ENCODE data around the gene NTPCR. TPM values are rescaled to one million over a fixed set of nuclear protein-coding genes. Genes with fewer than 3 reads are reported as not detected.

NTPCR gene
- total RNA-seq, 6 experiments from 2014 or later, result 15.9 to 28.2 (median 19.7) TPM

DNA sequence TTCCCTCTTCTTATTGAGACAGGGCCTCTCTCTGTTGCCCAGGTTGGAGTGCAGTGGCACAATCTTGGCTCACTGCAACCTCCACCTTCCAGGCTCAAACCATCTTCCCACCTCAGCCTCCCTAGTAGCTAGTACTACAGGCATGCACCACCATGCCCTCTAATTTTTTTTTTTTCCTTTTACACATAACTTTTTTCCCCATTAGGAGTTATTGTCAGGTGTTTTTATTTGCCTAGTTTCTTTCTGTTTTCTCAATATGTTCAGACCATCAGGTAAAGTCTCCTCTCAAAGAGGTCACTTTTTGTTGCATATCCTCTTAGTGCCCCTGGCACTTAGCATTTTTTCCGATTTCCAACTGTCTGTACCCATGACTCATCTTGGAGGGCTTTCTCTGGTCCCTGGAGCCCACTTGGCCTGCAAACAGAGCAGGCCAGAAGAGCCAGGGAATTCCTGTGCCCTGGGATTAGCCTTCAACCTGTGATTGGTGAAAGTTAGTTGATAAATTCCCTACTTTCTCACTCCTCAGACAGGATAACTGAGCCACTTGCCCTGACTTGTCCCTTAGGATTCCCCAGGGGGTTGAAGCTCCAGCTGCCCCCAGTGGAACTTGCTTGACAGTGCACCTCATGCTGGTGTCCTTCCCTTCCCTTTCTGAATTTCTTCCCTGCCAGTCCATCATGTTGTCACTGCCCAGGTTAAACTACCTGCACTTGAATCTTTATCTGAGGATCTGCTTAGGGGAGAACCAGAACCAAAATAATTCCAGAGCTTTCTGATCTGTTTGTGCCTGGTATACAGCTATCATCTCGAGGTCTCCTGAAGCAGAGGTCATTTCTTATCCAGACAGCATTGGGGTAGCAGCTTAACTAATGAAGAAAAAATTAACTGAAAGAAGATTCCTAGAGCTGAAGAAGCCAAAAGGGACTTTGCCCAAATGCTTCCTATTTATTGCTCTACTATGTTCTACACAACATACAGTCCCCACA is 2.4 kb downstream of the NTPCR start:
- peaks cover 0 to 10% (median 0%) of the 10 kb centered on the region in 4 donors for H3K36me3 ChIP-seq
- peaks cover 0 to 4% (median 2%) of the 10 kb centered on the region in 4 donors for H3K4me1 ChIP-seq
- intact Hi-C loops (cut with DNase I), result no loop called here
- H3K4me3 ChIP-seq, result no peak overlapping the region
- no peaks in the 10 kb centered on the region for H3K9me3 ChIP-seq
- TF ChIP-seq, protein P1, sequence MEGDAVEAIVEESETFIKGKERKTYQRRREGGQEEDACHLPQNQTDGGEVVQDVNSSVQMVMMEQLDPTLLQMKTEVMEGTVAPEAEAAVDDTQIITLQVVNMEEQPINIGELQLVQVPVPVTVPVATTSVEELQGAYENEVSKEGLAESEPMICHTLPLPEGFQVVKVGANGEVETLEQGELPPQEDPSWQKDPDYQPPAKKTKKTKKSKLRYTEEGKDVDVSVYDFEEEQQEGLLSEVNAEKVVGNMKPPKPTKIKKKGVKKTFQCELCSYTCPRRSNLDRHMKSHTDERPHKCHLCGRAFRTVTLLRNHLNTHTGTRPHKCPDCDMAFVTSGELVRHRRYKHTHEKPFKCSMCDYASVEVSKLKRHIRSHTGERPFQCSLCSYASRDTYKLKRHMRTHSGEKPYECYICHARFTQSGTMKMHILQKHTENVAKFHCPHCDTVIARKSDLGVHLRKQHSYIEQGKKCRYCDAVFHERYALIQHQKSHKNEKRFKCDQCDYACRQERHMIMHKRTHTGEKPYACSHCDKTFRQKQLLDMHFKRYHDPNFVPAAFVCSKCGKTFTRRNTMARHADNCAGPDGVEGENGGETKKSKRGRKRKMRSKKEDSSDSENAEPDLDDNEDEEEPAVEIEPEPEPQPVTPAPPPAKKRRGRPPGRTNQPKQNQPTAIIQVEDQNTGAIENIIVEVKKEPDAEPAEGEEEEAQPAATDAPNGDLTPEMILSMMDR (IDR thresholded peaks at IDR 0.05), result peak; percentile 54 to 66 (median 60)
- no peak for TF ChIP-seq POLR2A (IDR thresholded peaks at IDR 0.05)
- 88% methylated on average over 2 of the region's 2 CpGs for WGBS (ENCODE audit: insufficient coverage, low coverage, low lambda C conversion rate, missing lambda C conversion rate)
- ATAC-seq (peak; percentile 62 to 76 (median 67)), DNase-seq (peak in 1 of 3 donors; percentile 51)
- H3K27ac ChIP-seq, result no peak overlapping the region
- H3K27me3 ChIP-seq, result no peaks in the 10 kb centered on the region

DNA sequence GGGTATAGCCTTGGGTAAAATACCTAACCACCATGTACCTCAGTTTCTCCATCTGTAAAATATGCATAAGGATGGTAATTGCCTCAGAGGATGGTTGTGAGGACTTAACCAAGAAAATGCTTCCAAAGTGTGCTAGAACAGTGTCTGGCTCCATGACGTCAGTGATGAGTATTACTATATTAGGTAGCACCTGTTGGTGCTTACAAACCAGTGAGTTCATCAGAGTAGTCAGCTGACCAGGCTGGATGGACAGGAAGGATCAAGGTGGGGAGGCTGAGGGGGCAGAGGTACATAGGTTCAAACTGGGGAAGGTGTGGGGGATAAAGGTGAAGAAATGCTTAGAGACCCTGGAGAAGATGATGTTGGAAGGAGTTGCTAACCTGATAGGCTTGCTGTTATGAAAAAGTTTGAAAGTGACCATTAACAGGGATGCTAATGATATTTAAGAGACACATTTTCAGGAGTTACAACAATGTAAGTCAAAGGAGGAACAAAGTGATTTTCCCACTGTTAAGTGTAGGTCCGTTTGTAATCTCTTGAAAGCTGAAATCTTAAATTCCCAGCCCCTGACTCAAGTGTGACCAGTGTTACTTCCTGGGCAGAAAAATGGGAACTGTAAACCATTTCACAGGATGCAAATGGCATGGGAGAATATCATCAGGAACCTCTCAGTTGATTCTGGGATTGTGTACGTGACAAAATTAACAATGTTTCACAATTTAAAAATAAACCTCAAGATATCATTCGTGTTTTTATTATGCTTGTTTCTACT is 4.4 kb downstream of the NTPCR start:
- Histone ChIP-seq H3K4me3 (no peak overlapping the region), H3K36me3 (peaks cover 0 to 10% (median 2%) of the 10 kb centered on the region in 4 donors), H3K27me3 (no peaks in the 10 kb centered on the region), H3K9me3 (no peaks in the 10 kb centered on the region), H3K27ac (no peak overlapping the region), H3K4me1 (peaks cover 0 to 3% (median 1%) of the 10 kb centered on the region in 4 donors)
- ATAC-seq (no peak), DNase-seq (no peak)
- intact Hi-C loops (cut with DNase I), result no loop called here
- no peak for TF ChIP-seq POLR2A (IDR thresholded peaks at IDR 0.05)
- TF ChIP-seq, protein P1 (IDR thresholded peaks at IDR 0.05), result no peak
- WGBS (ENCODE audit: insufficient coverage, low coverage, low lambda C conversion rate, missing lambda C conversion rate), result 86% methylated on average over 4 of the region's 4 CpGs

DNA sequence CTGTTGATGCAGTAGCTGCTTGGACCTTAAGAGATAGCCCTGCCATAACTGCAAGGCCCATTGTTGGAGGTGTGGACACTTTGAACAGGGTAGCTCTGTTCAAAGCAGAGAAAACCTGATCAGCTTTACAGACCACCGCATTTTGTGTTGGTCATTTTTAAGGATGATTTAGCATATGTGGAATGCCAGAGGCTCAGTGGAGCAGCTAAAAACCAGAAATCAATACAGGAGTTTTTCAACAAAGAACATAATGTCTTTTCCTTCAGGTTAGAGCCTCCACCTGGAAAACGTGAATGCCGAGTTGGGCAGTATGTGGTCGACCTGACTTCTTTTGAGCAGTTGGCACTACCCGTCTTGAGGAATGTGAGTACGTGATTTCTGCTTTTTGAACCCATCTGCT is 5.7 kb downstream of the NTPCR start:
- H3K9me3 ChIP-seq, result no peaks in the 10 kb centered on the region
- intact Hi-C loops (cut with DNase I), result no loop called here
- no peak for TF ChIP-seq POLR2A (IDR thresholded peaks at IDR 0.05)
- TF ChIP-seq, protein P1 (IDR thresholded peaks at IDR 0.05), result no peak
- H3K4me3 ChIP-seq, result no peak overlapping the region
- peaks cover 0 to 10% (median 2%) of the 10 kb centered on the region in 4 donors for H3K36me3 ChIP-seq
- H3K4me1 ChIP-seq, result no peaks in the 10 kb centered on the region
- 92% methylated on average over 5 of the region's 6 CpGs for WGBS (ENCODE audit: insufficient coverage, low coverage, low lambda C conversion rate, missing lambda C conversion rate)
- DNase-seq (no peak), ATAC-seq (no peak)
- H3K27ac ChIP-seq, result no peak overlapping the region
- H3K27me3 ChIP-seq, result no peaks in the 10 kb centered on the region

DNA sequence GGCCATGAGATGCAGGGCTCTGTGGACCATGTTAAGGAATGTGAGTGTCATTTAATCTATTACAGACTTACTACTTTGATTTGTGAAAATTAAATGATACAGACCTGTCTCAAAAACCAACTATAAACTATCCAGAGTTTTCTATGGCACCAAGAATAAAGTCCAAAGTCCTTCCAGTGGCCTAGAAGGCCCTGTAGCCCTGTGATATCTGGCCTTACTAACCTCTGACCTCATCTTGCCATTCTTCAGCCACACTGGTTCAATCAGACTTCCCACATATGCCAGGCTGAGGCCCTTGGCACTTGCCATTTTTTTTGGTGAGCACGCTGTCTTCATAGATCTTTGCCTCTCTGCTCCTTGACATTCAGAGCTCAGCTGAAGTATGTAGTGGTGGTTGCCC is 7.7 kb downstream of the NTPCR start:
- Histone ChIP-seq H3K27me3 (no peaks in the 10 kb centered on the region), H3K9me3 (no peaks in the 10 kb centered on the region), H3K4me1 (no peaks in the 10 kb centered on the region), H3K4me3 (no peak overlapping the region), H3K27ac (no peak overlapping the region), H3K36me3 (peaks cover 0 to 10% (median 2%) of the 10 kb centered on the region in 4 donors)
- peak in 3 of 4 donors; percentile 35 to 79 (median 46) for ATAC-seq
- 88% methylated on average over 1 of the region's 1 CpG for WGBS (ENCODE audit: insufficient coverage, low coverage, low lambda C conversion rate, missing lambda C conversion rate)
- intact Hi-C loops (cut with DNase I), result no loop called here
- no peak for DNase-seq
- TF ChIP-seq POLR2A (IDR thresholded peaks at IDR 0.05), result no peak
- TF ChIP-seq, protein P1 (IDR thresholded peaks at IDR 0.05), result no peak
